H1 (cell line): ENCODE measurements around the gene GOLIM4. TPM values are rescaled to one million over a fixed set of nuclear protein-coding genes. Genes with fewer than 3 reads are reported as not detected.

ENCODE experiments used
- CTCF ChIA-PET: fragments of 300-600 bp; sonication (Branson Sonifier 250); formaldehyde crosslinking; loops from one replicate; lab custom pipeline; 2021; ENCODE audit not compliant: partially characterized antibody; lab: Charles Lee
- POLR2A ChIA-PET: fragments of 300-600 bp; sonication (Branson Sonifier 250); formaldehyde crosslinking; loops from one replicate; lab custom pipeline; 2021; ENCODE audit warnings: inconsistent platforms; ENCODE audit not compliant: partially characterized antibody; lab: Charles Lee
- DNase-seq, 2 experiments: peaks; one replicate each; pipeline versions ENCODE4 v3.0.0 to v3.0.0-alpha.2; 2010 to 2022; ENCODE audit warnings: low spot score in 2 of 2, low read depth in 1 of 2, mixed read lengths in 1 of 2
- FAIRE-seq: peaks from 2 replicates; lab custom pipeline; 2011; peaks lifted over from hg19 to GRCh38; lab: Jason Lieb, UNC
- H2AFZ ChIP-seq: 2 replicates; pipeline ENCODE4 v1.8.1; 2012; ENCODE audit warnings: low read length, inconsistent platforms
- H2AK5ac ChIP-seq: 2 replicates; pipeline ENCODE4 v1.6.1; 2013; ENCODE audit warnings: low read depth, low read length
- H2BK120ac ChIP-seq: replicated peaks from 2 replicates; pipeline ENCODE3; 2013; ENCODE audit warnings: low read depth, low read length, inconsistent platforms
- H2BK12ac ChIP-seq: 2 replicates; pipeline ENCODE4 v1.6.1; 2013; ENCODE audit warnings: low read depth, low read length
- H2BK15ac ChIP-seq: 2 replicates; pipeline ENCODE4 v1.6.1; 2013; ENCODE audit warnings: low read length
- H2BK20ac ChIP-seq: 2 replicates; pipeline ENCODE4 v1.6.1; 2013; ENCODE audit warnings: low read length
- H2BK5ac ChIP-seq: 2 replicates; pipeline ENCODE4 v1.6.1; 2013; ENCODE audit warnings: low read depth, low read length
- H3K14ac ChIP-seq: 2 replicates; pipeline ENCODE4 v1.6.1; 2013; ENCODE audit warnings: inconsistent platforms; ENCODE audit not compliant: insufficient read length
- H3K18ac ChIP-seq: 2 replicates; pipeline ENCODE4 v1.6.1; 2013; ENCODE audit warnings: low read length; ENCODE audit errors: extremely low read depth
- H3K23ac ChIP-seq: 2 replicates; pipeline ENCODE4 v1.6.1; 2013; ENCODE audit warnings: inconsistent platforms; ENCODE audit not compliant: insufficient read length
- H3K23me2 ChIP-seq: 2 replicates; pipeline ENCODE4 v1.6.1; 2013; ENCODE audit warnings: low read depth, low read length
- H3K27ac ChIP-seq: 2 replicates; pipeline ENCODE4 v1.6.1; 2011; ENCODE audit warnings: low read depth, low read length, inconsistent platforms
- H3K27me3 ChIP-seq, 4 experiments: replicated peaks in 1 of 4; 1 replicate in 1 of 4; 2 replicates in 3 of 4; pipeline versions ENCODE4 v1.6.1 to v1.8.1; 2011 to 2013; ENCODE audit warnings: low read length in 3 of 4, mild to moderate bottlenecking in 3 of 4, inconsistent platforms in 2 of 4, mixed read lengths in 2 of 4, moderate library complexity in 1 of 4; ENCODE audit not compliant: control insufficient read depth in 3 of 4, insufficient read depth in 3 of 4; ENCODE audit errors: extremely low read depth in 1 of 4
- H3K36me3 ChIP-seq, 4 experiments: 2 replicates each; pipeline versions ENCODE4 v1.6.1 to v1.8.1; 2011 to 2013; ENCODE audit warnings: mild to moderate bottlenecking in 4 of 4, low read length in 3 of 4, moderate library complexity in 2 of 4, control low read depth in 1 of 4, inconsistent platforms in 1 of 4; ENCODE audit not compliant: insufficient read depth in 4 of 4, control insufficient read depth in 2 of 4
- H3K4ac ChIP-seq: replicated peaks from 2 replicates; pipeline ENCODE3; 2013; ENCODE audit warnings: low read length, low read depth, mixed read lengths, inconsistent platforms; ENCODE audit not compliant: insufficient read length
- H3K4me1 ChIP-seq, 4 experiments: replicated peaks in 1 of 4; 1 replicate in 1 of 4; 2 replicates in 3 of 4; pipeline versions ENCODE4 v1.6.1 to v1.8.1; 2011 to 2013; ENCODE audit warnings: low read length in 3 of 4, inconsistent platforms in 2 of 4, mixed read lengths in 1 of 4; ENCODE audit not compliant: insufficient read depth in 4 of 4, control insufficient read depth in 3 of 4
- H3K4me2 ChIP-seq, 2 experiments: 2 replicates each; pipeline versions ENCODE4 v1.6.1 to v1.8.1; 2011 to 2013; ENCODE audit warnings: low read depth in 2 of 2, low read length in 2 of 2, control low read depth in 1 of 2, inconsistent platforms in 1 of 2, mild to moderate bottlenecking in 1 of 2; ENCODE audit not compliant: insufficient read depth in 1 of 2
- H3K4me3 ChIP-seq, 4 experiments: fragments of 200-600, 300-600 bp in 1 of 4; sonication (generic), shearing (Covaris generic), sonication (Bioruptor Twin) in 1 of 4; 2 replicates each; pipeline versions ENCODE4 v1.5.1 to v1.8.1; 2011 to 2016; ENCODE audit warnings: low read length in 4 of 4, low read depth in 3 of 4, control low read depth in 2 of 4, inconsistent platforms in 2 of 4, mild to moderate bottlenecking in 2 of 4, mixed read lengths in 1 of 4, moderate library complexity in 1 of 4; ENCODE audit not compliant: insufficient read depth in 2 of 4; ENCODE audit errors: extremely low read depth in 1 of 4
- H3K56ac ChIP-seq: replicated peaks from 2 replicates; pipeline ENCODE3; 2013; ENCODE audit warnings: low read depth, mild to moderate bottlenecking, mixed read lengths, low read length, inconsistent platforms; ENCODE audit not compliant: insufficient read length
- H3K79me1 ChIP-seq: 2 replicates; pipeline ENCODE4 v1.6.1; 2013; ENCODE audit warnings: low read depth, low read length, control low read depth
- H3K79me2 ChIP-seq, 2 experiments: 2 replicates each; pipeline versions ENCODE4 v1.6.1 to v1.8.1; 2012 to 2013; ENCODE audit warnings: low read length in 2 of 2, mild to moderate bottlenecking in 2 of 2, inconsistent platforms in 1 of 2; ENCODE audit not compliant: insufficient read depth in 2 of 2, control insufficient read depth in 1 of 2
- H3K9ac ChIP-seq, 4 experiments: replicated peaks in 1 of 4; 1 replicate in 1 of 4; 2 replicates in 3 of 4; pipeline versions ENCODE4 v1.6.1 to v1.8.1; 2011 to 2013; ENCODE audit warnings: low read depth in 3 of 4, low read length in 3 of 4, control low read depth in 2 of 4, mild to moderate bottlenecking in 2 of 4, moderate library complexity in 2 of 4, inconsistent platforms in 1 of 4; ENCODE audit errors: extremely low read depth in 1 of 4
- H3K9me3 ChIP-seq, 2 experiments: 2 replicates each; pipeline versions ENCODE4 v1.6.1 to v1.8.1; 2012 to 2013; ENCODE audit warnings: mild to moderate bottlenecking in 2 of 2, moderate library complexity in 2 of 2, control low read depth in 1 of 2, inconsistent platforms in 1 of 2, low read depth in 1 of 2, low read length in 1 of 2, mixed read lengths in 1 of 2; ENCODE audit not compliant: insufficient read depth in 2 of 2
- H4K20me1 ChIP-seq, 2 experiments: replicated peaks in 1 of 2; 2 replicates each; pipeline versions ENCODE3 to v1.8.1; 2011 to 2013; ENCODE audit warnings: inconsistent platforms in 2 of 2, low read length in 2 of 2, mild to moderate bottlenecking in 1 of 2; ENCODE audit not compliant: insufficient read depth in 2 of 2, control insufficient read depth in 1 of 2
- H4K5ac ChIP-seq: 2 replicates; pipeline ENCODE4 v1.6.1; 2013; ENCODE audit warnings: low read length, low read depth, mixed read lengths, inconsistent platforms; ENCODE audit not compliant: insufficient read length
- H4K8ac ChIP-seq: 2 replicates; pipeline ENCODE4 v1.8.0; 2013; ENCODE audit warnings: mild to moderate bottlenecking, moderate library complexity, low read length, inconsistent platforms; ENCODE audit not compliant: insufficient read depth; ENCODE audit errors: extremely low read depth
- H4K91ac ChIP-seq: replicated peaks from 2 replicates; pipeline ENCODE3; 2013; ENCODE audit warnings: low read length, mixed read lengths, inconsistent platforms; ENCODE audit not compliant: insufficient read length
- CEBPB ChIP-seq: IDR thresholded peaks from 2 replicates; pipeline ENCODE4 v1.6.1; 2012; ENCODE audit warnings: low read depth, low read length
- CHD2 ChIP-seq: IDR thresholded peaks from 2 replicates; pipeline ENCODE4 v1.6.1; 2012; ENCODE audit warnings: low read length, improper control_type of control experiment
- CREB1 ChIP-seq: IDR thresholded peaks from 2 replicates; pipeline ENCODE4 v1.6.1; 2012; ENCODE audit warnings: inconsistent platforms
- EP300 ChIP-seq, 2 experiments: IDR thresholded peaks; 1 replicate in 1 of 2; 2 replicates in 1 of 2; pipeline ENCODE4 v1.6.1; 2011 to 2012; ENCODE audit warnings: low read depth in 2 of 2, low read length in 2 of 2, mild to moderate bottlenecking in 2 of 2, borderline replicate concordance in 1 of 2, inconsistent platforms in 1 of 2, moderate library complexity in 1 of 2
- EZH2 ChIP-seq: fragments of 200-600 bp; sonication (generic); IDR thresholded peaks from 2 replicates; pipeline ENCODE4 v1.7.1; 2012; ENCODE audit warnings: low read depth, mild to moderate bottlenecking, moderate library complexity, low read length, inconsistent platforms; ENCODE audit not compliant: severe bottlenecking
- PHF8 ChIP-seq: fragments of 200-600 bp; sonication (generic); conservative IDR thresholded peaks from 2 replicates; pipeline ENCODE4 v1.7.1; 2012; ENCODE audit warnings: low read depth, mild to moderate bottlenecking, inconsistent platforms, low read length, moderate library complexity
- RXRA ChIP-seq: IDR thresholded peaks from 2 replicates; pipeline ENCODE4 v1.6.1; 2011; ENCODE audit warnings: low read depth, mild to moderate bottlenecking, low read length, moderate library complexity; ENCODE audit not compliant: insufficient read depth
- SAP30 ChIP-seq: fragments of 300-600 bp; sonication (generic); IDR thresholded peaks from 2 replicates; pipeline ENCODE4 v1.7.1; 2012; ENCODE audit warnings: low read length, moderate library complexity, mild to moderate bottlenecking, inconsistent platforms; ENCODE audit not compliant: insufficient read depth, insufficient replicate concordance
- SIN3A ChIP-seq, 2 experiments: IDR thresholded peaks in 1 of 2; conservative IDR thresholded peaks in 1 of 2; 2 replicates each; pipeline ENCODE4 v1.6.1; 2011 to 2012; ENCODE audit warnings: low read length in 2 of 2, improper control_type of control experiment in 1 of 2, low read depth in 1 of 2, mild to moderate bottlenecking in 1 of 2
- SIX5 ChIP-seq: IDR thresholded peaks from 2 replicates; pipeline ENCODE4 v1.6.1; 2011; ENCODE audit warnings: mild to moderate bottlenecking, low read depth, low read length
- WGBS, 2 experiments: shearing (Covaris generic) in 1 of 2; methylation state at CpG; one replicate each; pipeline versions ENCODE4 v1.1.6 to v1.1.7; 2013 to 2015; ENCODE audit warnings: low lambda C conversion rate in 2 of 2, mixed read lengths in 2 of 2, inconsistent platforms in 1 of 2, low coverage in 1 of 2, missing lambda C conversion rate in 1 of 2; ENCODE audit not compliant: insufficient replicate concordance in 2 of 2, insufficient coverage in 1 of 2, insufficient read length in 1 of 2; ENCODE audit errors: extremely low coverage in 1 of 2, missing lambda C conversion rate in 1 of 2; 5-methylcytosine and 5-hydroxymethylcytosine counted together
- polyA plus RNA-seq, 7 experiments: library from polyadenylated mRNA; depleted of rRNA in 3 of 7; stranded (reverse) in 5 of 7; unstranded in 2 of 7; fragments of >200 nt in 5 of 7; fragments of 200-250 nt in 2 of 7; gene quantifications; 1 replicate in 5 of 7; 2 replicates in 1 of 7; 4 replicates in 1 of 7; pipeline versions ENCODE4 v1.2.1 to v1.2.3, GENCODE V29; 2011 to 2013; ENCODE audit warnings: missing spikeins in 2 of 7, mixed read lengths in 2 of 7
- total RNA-seq: library from RNA; stranded (reverse); fragmentation: NEBNext Ultra II Directional; extraction: Animal tissue kit (Norgen Biotek cat#: 25700); gene quantifications from 2 replicates; pipeline ENCODE4 v1.2.1, GENCODE V29; 2021

Gene GOLIM4
- total and polyA plus RNA-seq, 2 of the 8 experiments (the other 6 are each of a cell fraction or from before 2014, with no cell fraction given): 5.6 to 29.7 TPM

DNA sequence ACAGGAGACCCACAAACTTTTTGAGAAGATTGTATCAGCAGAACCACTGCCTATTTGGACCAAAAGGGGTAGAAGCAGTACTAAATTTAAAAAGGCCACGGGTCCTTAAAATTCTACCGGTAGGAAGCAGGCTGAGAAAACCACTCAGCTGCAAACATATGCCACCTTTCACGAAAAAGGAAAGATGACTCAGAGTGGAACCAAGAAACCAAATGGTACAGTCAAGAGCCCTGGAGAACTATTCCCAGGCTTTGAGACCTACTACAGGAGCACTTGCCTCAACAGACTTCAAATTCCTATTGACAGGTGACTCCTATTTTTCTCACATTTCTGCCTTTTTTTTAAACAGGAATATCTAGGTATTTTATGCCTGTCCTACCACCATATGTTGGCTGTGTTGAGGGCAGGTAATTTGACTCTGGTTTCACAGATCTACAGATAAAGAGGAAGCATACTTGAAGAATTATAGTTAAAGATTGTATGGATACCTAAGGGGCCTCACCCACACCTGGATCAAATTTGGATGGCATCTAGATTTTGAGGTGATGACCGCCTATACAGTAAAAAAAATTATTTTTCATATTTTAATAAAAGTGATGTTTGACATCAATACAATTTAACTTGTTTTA is 10.1 kb downstream of the GOLIM4 start:
- Histone ChIP-seq H3K4me1 (peaks cover 0 to 11% (median 9%) of the 10 kb centered on the region in 4 experiments; a peak in 4 of 7 replicates), H3K79me2 (peaks cover 3 to 95% of the 10 kb centered on the region in 2 experiments; a peak in 3 of 4 replicates), H2BK12ac (no peak overlapping the region), H3K56ac (no peak overlapping the region), H3K9ac (no peak overlapping the region), H4K8ac (no peak overlapping the region), H4K5ac (no peak overlapping the region), H3K9me3 (no peaks in the 10 kb centered on the region), H3K27me3 (no peaks in the 10 kb centered on the region), H4K91ac (no peak overlapping the region), H3K18ac (no peak overlapping the region), H3K27ac (no peak overlapping the region), H2AFZ (no peak overlapping the region), H3K4ac (no peak overlapping the region), H4K20me1 (peaks cover 0 to 2% of the 10 kb centered on the region in 2 experiments), H2AK5ac (no peak overlapping the region), H3K4me3 (no peak overlapping the region), H2BK120ac (no peak overlapping the region), H2BK15ac (no peak overlapping the region), H3K4me2 (no peak overlapping the region), H2BK20ac (no peak overlapping the region), H2BK5ac (no peak overlapping the region), H3K79me1 (no peaks in the 10 kb centered on the region; the same call in 1 of the 2 replicates), H3K23ac (no peak overlapping the region), H3K36me3 (no peaks in the 10 kb centered on the region), H3K14ac (no peak overlapping the region), H3K23me2 (no peaks in the 10 kb centered on the region)
- ChIA-PET POLR2A (interaction anchor here (0.8 kb wide), 1 partner anchor 10 kb away, joined by 3 read pairs; the partner anchor contains the start of gene GOLIM4), CTCF (interaction anchor here (1.2 to 1.6 kb wide), 4 partner anchors 9 to 45 kb away, joined by 3 to 5 read pairs (median 4); partner anchors contain the start of gene GOLIM4)
- WGBS, 2 experiments: 94% methylated on average over 4 of the region's 4 CpGs; no CpG with 5 or more reads in 1 of the 2 experiments
- FAIRE-seq (no peak), DNase-seq (no peak)
- TF ChIP-seq CEBPB (no peak), SIX5 (no peak), RXRA (no peak), SIN3A (conservative IDR thresholded peaks at IDR 0.05 in 1 of 2, IDR thresholded peaks at IDR 0.05 in 1 of 2; ENCODE audit: low read depth in 1 of 2, low read length in 2 of 2) (no peak), SAP30 (no peak), EZH2 (no peak), EP300 (IDR thresholded peaks at IDR 0.05; ENCODE audit: borderline replicate concordance in 1 of 2, low read depth in 2 of 2, low read length in 2 of 2) (no peak), PHF8 (no peak), CREB1 (no peak), CHD2 (no peak)
